COR-L47 (cell line): ENCODE measurements around the gene GALNT10.
"Not testable (repeated sequence)": the region's sequence is repeated elsewhere in the genome, so short reads cannot be mapped to it uniquely, and the experiment has no call there.

Source experiments
- DNase-seq: peaks from one replicate; lab custom pipeline; 2025; lab: John Stamatoyannopoulos, UW

GALNT10 gene, protein sequence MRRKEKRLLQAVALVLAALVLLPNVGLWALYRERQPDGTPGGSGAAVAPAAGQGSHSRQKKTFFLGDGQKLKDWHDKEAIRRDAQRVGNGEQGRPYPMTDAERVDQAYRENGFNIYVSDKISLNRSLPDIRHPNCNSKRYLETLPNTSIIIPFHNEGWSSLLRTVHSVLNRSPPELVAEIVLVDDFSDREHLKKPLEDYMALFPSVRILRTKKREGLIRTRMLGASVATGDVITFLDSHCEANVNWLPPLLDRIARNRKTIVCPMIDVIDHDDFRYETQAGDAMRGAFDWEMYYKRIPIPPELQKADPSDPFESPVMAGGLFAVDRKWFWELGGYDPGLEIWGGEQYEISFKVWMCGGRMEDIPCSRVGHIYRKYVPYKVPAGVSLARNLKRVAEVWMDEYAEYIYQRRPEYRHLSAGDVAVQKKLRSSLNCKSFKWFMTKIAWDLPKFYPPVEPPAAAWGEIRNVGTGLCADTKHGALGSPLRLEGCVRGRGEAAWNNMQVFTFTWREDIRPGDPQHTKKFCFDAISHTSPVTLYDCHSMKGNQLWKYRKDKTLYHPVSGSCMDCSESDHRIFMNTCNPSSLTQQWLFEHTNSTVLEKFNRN

DNA sequence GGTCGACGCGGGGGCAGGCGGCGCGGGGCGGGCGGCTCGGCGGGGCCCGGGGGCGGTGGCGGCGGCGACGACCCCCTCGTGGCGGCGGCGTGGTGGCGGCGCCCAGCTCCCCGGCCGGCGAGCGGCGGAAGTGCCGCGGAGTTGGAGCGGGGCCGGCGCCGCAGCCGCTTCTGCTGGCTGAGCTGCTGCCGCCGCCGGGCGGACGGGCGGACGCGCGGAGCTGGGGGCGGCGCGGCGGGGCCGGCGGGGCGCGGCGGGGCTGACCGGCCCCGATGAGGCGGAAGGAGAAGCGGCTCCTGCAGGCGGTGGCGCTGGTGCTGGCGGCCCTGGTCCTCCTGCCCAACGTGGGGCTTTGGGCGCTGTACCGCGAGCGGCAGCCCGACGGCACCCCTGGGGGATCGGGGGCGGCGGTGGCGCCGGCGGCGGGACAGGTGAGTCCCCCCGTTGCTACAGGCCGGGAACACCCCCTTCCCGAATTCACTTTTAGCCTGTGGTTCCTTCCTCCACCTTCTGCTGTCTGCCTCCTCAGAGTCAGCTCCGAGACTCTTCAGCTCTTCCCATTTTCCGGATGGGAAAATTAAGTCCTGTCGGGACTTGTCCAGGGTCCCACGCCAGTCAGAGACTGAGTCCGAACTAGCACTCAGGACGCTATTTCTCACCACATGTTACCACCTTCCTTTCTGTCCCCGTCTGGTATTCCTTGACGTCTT lies at the start of gene GALNT10:
Gene GALNT10, plus strand, starts transcription at position 139 of the 710 bp plus-strand sequence. Its CDS starts 134 bp downstream, at position 273.
- DNase-seq, result peak; percentile 62

DNA sequence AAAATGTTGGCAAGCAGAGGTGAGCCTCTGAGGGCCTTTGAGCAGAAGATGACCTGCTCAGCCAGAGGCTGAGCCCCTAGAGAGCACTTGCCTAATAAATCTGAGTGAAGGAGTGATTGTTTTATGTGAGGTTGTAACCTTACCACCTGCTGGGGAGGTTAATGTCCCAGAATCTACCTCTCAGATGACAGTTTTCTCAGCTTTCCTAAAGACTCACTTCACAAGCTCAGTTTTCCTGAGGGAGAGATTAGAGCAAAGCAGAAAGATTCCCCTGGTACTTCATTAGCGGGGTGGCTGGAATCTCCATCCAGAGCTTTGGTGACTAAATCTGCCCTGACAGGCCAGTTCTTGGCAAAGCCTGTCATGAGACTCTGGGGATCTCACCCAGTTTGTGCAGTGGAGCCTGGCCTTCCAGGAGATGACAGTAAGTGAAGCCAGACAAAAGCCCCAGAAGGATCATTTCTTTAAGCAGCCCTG lies 48.8 kb upstream of the GALNT10 start:
- no peak for DNase-seq

DNA sequence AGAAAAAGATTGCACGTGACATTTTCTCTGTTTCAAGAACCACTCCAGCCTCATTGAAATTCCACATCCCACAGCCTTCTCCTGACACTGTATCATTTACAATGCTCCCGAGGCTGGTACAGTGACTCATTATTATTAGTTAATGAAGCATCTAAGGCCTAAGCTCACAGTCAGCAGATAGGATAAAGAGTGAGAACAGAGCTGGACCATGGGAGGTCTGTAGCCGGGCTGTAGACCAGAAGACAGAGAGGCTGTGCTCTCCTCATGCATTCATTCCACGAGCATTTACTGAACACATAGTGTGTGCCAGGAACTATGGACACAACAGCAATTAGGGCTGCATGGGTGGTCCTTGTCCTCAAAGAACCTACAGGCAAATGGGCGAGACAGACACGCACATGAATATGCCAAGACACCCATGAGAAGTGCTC lies 47.3 kb upstream of the GALNT10 start:
- no peak for DNase-seq

DNA sequence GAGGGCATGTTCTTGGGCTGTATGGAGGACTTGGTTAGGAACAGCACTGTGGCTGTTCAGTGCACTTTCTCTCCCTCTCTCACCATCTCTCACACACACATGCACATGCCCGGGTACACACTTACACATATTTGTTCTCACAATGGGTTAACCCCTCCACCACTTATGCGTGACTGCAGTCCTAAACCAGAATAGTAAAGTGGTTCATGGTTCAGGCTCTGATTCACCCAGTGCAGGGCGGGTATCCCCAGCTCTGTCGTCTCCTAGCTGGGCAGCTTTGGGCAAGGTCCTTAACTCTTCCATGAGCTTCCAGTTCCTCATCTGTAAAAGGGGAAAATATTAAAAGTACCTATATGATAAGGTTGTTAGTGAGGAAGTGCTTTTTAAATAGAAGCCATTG lies 45.3 kb upstream of the GALNT10 start:
- no peak for DNase-seq

DNA sequence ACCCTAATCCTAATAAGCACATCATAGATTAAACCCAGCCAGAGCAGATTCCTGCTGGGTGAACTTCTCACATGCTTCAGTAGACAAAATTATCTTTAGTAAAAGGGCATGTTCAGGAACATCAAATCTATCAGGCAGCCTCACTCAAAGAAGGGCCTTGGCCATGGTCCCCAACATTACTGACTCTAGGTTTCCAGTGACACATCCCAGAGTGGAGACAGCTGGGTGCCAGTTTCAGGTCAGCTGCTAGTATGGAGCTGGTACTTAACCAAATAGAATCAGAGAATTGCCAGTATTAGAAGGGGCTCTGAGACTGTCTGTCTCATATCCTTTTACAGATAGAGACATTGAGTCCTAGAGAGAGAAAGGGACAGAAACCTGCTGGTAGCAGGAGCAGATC lies 44.1 kb upstream of the GALNT10 start:
- no peak for DNase-seq

DNA sequence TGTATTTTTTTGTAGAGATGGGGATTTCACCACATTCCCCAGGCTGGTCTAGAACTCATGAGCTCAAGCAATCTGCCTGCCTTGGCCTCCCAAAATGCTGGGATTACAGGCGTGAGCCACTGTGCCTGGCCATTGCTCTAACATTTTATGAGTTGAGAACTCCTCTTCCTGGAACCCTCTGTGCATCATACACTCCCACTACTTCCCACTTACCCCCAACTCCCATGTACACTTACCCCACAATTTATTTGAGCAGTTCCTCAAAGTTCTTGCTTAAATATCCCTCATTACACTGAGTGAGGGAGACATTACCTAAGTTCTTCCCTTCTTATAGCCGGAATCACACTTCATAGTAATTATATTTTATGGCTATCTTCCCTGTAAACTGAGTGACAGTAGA lies 42.9 kb upstream of the GALNT10 start:
- no peak for DNase-seq

DNA sequence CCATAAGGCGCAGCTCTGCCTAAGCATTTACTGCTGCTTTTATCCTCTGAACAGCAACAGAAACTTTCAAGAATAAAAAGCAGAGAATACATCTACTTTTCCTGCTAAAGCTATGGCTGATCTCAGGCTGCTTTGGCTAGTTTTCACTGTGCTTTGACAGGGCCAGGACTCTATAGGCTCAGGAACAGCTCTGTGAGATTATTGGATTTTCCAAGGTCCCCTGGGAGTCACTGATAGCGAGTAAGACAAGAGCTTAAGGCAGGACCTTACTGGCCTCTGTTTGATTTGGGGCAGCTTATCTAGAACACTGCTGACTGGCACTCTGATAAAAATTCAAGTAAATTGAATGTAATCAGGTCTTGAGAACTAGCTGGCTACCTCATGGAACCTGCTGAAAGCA lies 40.1 kb upstream of the GALNT10 start:
- not testable (repeated sequence) for DNase-seq

DNA sequence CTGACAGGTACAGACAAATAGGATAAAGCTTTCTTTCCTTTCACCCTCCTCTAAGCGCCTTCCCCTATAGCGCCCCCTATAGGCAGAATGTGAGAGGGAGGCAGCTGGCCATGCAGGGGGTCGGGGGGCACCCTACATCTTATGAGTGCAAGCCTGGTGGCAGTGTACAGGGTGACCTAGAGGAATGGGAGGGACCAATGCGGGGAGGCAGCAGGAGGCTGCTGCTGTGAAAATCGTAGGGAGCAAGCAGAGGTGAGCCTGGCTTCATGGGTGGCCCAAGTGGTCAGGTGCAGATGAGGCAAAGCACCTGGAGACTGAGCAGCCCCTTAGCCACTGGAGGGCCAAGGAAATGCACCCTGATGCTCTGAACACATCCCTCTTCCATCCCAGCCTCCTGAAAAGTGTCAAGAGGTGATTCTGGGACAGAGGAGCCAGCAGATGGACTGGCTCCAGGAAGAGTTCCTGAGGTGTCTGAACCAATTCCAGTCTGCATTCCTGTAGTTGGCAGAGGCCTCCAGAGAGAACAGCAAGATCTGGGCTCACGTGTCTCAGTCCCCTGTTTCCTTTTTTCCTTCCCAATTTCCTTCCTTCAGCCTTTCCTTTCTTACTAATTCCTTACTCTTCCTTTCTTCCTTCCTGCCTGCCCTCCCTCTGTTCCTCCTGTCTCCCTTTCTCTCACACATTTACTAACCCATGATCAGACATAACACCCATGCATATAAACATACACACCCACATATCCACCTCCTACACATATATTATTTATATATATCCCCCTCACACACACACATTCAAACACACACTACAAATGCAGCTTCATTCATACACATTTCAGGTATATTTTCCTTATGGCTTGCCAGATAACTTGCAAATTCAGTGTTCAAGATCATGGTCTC lies 32.8 kb upstream of the GALNT10 start:
- no peak for DNase-seq

DNA sequence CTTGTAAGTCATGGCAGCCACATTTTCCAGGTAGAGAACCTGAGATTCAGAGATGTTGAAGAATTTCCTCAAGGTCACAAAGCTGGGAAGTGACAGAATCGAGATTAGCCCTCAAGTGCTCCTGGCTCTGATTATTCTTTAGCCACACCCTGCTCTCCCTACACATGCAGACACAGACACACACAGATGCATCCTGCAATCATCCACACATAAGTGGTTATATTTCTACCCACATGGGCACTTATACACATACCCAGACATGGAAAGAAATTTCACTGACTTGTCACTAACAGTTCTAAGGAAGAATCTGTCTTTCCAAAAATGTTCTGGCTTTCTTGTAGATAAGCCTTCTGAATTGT lies 32.2 kb upstream of the GALNT10 start:
- DNase-seq, result no peak

DNA sequence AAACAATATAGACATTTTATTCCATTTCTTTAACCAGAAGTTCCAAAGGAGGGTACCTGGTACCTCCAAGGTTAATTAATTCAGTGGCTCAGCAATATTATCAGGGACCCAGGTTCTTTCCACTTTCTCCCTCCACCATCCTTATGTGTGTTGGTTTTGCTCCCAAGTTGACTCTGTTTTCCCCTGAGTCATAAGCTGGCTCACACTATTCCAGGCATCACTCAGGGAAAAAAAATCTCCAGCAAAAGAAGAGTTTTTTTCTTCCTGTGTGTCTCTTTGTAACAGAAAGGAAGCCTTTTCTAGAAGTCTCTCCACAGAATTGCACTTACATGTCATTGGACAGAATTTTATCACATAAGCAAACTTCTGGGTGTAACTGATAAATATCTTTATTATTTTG lies 31.2 kb upstream of the GALNT10 start:
- no peak for DNase-seq

DNA sequence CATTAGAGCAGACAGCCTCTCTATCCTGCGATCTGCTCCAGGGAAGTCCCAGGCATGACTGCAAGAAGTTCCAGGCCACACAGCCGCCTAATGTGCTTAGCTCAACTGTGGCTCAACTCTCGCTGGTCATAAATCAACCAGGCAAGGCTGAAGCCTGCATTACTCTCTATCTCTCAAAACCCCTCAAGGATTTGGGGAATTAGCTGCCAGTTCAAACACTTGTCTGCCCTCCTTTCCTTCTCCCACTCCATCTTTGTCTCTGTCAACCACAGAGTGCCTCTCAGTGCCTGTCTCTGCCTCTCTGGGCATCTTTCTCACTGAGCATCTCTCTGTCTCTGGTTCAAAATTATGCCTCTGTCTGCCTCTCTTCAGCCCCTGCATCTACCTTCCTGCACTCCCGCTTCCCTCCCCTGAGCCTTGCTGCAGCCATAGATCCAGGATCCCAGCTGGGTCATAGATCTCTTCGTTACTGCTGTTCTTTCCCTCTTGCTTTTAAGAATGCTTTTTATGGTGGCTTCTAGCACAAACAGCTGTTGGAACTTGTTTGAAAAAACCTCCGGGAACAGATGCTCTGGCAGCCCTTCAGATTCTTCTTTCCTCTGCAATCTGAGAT lies 27.9 kb upstream of the GALNT10 start:
- no peak for DNase-seq

DNA sequence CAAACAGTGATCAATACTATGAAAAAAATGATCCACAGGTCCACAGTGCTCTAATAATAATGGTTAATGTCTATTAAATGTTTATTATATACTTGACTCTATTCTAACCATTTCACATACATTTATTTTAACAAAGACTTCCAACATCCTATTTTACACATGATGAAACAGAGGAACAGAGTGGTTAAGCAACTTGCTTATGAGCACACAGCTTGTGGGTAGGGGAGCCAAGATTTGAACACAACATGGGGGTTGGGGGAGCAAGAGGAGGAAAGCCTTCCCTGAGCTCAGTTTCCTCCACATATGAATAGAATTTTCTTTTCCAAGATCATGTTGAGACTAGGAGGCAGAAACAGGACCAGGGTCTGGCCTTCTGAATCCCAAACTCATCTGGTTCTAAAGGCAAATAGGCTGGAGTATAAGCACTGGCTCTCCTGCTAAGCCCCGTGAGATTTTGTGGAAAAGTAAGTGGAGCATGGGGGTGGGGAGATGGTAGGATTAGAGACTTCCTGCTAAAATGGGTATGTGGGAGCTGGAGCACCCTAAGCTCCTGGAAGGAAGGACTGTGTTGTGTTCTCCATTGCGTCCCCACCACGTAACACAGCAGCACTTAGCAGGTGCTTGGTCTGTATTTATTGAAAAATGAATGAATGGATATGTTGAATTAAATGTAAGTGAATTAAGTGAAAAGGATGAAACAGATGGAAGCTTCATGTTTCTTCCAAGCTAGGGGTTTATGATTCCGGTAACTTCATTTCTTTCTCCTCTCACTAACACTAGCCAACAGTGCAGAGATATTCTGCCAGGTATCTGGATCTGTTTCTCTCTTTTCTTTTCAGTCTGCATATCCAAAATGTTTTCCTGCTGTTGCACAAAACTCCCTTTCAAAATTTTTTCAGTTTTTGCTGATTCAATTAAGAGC lies 26.9 kb upstream of the GALNT10 start:
- no peak for DNase-seq

DNA sequence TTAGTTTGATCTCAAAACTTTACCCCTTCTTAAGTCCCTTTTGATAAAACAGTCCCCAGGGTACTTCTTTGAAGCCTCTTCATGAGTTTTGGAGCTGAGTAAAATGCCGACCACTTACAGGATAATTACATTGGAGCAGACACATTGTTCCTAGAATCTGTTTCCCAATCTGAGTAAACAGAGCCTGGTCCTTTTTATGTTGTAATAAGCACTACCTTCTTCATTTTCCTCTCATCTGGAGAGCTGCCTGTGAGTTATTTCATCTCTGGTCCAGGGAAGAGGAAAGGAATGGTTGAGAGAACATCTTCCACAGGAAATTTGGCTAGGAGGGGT lies 26.3 kb upstream of the GALNT10 start:
- DNase-seq, result no peak

DNA sequence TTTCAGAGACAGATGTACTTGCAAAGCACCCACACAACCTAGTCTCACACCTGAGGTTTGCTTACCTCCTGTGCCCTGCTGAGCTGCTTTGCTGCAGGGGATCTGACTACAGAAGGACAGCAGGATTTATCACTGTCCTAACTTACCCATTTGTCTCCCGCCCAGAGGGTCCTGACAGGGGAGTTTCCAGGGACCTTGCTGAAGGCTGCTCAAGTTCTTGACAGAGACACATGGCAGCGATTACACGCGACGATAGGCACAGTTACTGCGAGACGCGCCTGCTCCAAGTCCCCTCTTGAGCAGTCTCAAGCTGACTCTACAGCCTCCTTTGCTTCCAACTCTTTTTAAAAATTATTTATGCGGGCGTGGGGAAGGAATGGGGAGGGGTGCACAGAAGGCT lies 24.6 kb upstream of the GALNT10 start:
- DNase-seq, result no peak

DNA sequence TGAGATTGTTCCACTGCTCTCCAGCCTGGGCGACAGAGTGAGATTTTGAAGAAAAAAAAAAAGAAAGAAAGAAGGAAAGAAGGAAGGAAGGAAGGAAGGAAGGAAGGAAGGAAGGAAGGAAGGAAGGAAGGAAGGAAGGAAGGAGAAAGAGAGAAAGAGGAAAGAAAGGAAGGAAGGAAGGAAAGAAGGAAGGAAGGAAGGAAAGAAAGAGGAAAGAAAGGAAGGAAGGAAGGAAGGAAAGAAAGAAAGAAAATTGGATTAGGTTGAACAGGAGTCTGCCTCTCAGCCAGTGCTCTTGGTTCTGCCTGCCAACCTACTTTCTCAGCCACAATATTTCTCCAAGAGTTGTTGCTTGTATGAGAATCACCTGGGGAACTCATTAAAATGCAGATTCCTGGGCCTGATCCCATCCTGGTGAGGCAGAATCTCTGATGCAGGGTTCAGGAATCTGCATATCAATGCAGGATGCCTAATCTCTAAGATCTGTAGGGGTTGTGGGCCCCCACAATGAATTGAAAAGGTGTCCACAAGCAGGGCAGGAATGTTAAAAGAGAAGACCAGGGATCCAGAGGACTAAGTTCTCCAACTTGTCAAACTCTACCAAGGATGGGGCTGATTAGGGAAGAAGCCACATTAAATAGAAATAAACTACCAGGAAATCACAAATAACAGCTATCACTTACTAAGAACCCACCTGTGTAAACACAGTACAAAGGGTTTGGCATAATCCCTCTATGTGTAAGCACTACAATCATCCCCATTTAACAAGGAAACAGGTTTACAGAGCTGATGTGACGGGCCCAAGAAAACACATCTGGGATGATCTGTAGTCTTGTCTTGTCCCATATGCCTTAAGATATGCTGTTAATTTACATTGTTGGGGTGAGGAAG lies 23.4 kb upstream of the GALNT10 start:
- peak; percentile 62 for DNase-seq

DNA sequence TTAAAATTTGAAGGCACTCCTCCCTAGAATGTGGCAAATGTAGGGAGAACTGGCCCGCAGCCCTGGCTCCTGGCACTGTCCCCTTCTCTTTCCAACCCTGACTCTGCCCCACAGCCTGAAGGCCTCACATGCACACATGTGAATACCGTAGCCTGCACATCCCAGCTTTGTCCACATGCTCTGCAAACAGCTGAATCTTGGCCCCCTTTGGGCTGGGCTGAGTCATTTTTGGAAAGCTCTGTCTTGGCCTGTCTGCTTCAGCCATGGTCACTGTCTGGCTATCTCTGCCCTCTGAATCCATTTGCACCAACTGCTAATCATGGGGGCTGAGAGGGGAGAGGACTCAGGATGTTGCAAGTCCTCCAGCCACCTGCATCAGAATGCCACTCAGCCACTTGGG lies 22.1 kb upstream of the GALNT10 start:
- DNase-seq, result no peak

DNA sequence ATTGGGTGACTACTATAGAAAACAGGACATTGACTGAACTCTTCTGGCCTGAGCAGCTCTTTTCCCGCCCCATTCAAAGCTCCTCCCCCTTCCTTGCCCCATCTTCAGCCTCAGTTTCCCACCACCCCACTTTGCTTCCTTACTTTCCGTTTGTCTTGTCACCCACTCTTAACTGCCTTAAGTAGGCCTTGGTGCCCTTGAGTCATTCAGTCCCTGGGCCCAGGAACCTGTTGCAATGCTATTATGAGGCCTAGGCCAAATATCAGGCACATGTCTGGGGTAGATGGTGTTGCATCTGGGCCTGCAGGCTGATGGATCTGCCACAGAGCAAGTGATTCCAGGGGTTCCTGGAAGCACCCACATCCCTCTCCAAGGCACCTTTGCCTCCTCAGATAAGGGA lies 17.7 kb upstream of the GALNT10 start:
- no peak for DNase-seq

DNA sequence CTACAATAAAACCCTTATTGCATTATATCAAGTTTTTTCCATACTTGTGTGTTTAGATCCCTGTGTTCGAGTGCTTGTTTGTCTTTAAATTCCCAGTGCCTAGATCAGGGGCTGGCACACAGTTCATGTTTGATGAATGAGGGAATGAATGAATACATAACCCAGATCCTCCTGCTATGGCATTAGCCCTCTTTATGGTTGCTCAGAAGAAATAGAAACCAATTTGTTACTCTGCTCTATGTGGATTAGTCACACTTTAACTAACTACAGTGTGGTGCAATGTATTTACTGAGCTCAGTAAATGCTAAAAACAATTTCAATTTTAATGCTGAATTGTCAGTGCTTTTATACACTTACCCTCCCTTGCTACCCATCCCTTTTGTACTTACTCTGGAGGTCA lies 16.4 kb upstream of the GALNT10 start:
- no peak for DNase-seq

DNA sequence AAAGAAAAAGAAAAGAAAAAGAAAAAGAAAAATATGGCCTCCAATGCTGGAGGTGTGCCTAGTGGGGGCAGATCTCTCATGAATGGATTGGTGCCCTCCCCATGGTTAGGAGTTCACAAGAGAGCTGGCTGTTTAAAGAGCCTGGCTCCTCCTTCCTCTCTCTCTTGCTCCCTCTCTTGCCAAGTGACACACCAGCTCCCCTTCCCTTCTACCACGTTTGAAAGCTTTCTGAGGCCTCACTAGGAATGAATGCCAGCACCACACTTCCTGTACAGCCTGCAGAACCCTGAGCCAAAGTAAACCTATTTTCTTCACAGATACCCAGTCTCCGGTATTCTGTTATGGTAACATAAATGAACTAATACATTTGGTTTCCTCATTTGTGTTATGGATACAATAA lies 14.4 kb upstream of the GALNT10 start:
- DNase-seq, result no peak

DNA sequence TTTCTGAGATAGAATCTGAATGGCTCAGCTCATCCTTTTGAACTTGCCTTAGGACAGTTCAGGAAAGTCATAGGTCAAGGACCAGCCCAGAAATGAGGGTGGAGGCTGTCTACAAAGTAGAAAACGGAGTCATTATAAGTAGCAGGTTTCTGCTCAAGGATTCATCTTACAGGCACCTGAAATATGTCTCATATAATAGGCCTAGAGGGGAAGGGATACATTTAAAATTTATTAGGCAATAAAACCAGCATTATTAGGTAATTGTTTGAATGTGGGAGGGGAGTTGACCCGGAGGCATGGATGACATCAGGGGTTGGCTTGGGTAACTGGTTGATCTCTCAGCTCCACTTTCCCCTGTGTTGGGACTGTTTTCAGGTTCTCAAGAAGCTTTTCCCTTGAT lies 11.9 kb upstream of the GALNT10 start:
- DNase-seq, result no peak
